H1 (cell line): ENCODE results near the gene FSTL4. TPM values are rescaled to one million over a fixed set of nuclear protein-coding genes. Genes with fewer than 3 reads are reported as not detected.

Experiments used
- CTCF ChIA-PET: fragments of 300-600 bp; sonication (Branson Sonifier 250); formaldehyde crosslinking; loops from one replicate; lab custom pipeline; 2021; ENCODE audit not compliant: partially characterized antibody; lab: Charles Lee
- POLR2A ChIA-PET: fragments of 300-600 bp; sonication (Branson Sonifier 250); formaldehyde crosslinking; loops from one replicate; lab custom pipeline; 2021; ENCODE audit warnings: inconsistent platforms; ENCODE audit not compliant: partially characterized antibody; lab: Charles Lee
- DNase-seq, 2 experiments: peaks; one replicate each; pipeline versions ENCODE4 v3.0.0 to v3.0.0-alpha.2; 2010 to 2022; ENCODE audit warnings: low spot score in 2 of 2, low read depth in 1 of 2, mixed read lengths in 1 of 2
- FAIRE-seq: peaks from 2 replicates; lab custom pipeline; 2011; peaks lifted over from hg19 to GRCh38; lab: Jason Lieb, UNC
- H2AFZ ChIP-seq: 2 replicates; pipeline ENCODE4 v1.8.1; 2012; ENCODE audit warnings: low read length, inconsistent platforms
- H2AK5ac ChIP-seq: 2 replicates; pipeline ENCODE4 v1.6.1; 2013; ENCODE audit warnings: low read depth, low read length
- H2BK120ac ChIP-seq: replicated peaks from 2 replicates; pipeline ENCODE3; 2013; ENCODE audit warnings: low read depth, low read length, inconsistent platforms
- H2BK12ac ChIP-seq: 2 replicates; pipeline ENCODE4 v1.6.1; 2013; ENCODE audit warnings: low read depth, low read length
- H2BK15ac ChIP-seq: 2 replicates; pipeline ENCODE4 v1.6.1; 2013; ENCODE audit warnings: low read length
- H2BK20ac ChIP-seq: 2 replicates; pipeline ENCODE4 v1.6.1; 2013; ENCODE audit warnings: low read length
- H2BK5ac ChIP-seq: 2 replicates; pipeline ENCODE4 v1.6.1; 2013; ENCODE audit warnings: low read depth, low read length
- H3K14ac ChIP-seq: 2 replicates; pipeline ENCODE4 v1.6.1; 2013; ENCODE audit warnings: inconsistent platforms; ENCODE audit not compliant: insufficient read length
- H3K18ac ChIP-seq: 2 replicates; pipeline ENCODE4 v1.6.1; 2013; ENCODE audit warnings: low read length; ENCODE audit errors: extremely low read depth
- H3K23ac ChIP-seq: 2 replicates; pipeline ENCODE4 v1.6.1; 2013; ENCODE audit warnings: inconsistent platforms; ENCODE audit not compliant: insufficient read length
- H3K23me2 ChIP-seq: 2 replicates; pipeline ENCODE4 v1.6.1; 2013; ENCODE audit warnings: low read depth, low read length
- H3K27ac ChIP-seq: 2 replicates; pipeline ENCODE4 v1.6.1; 2011; ENCODE audit warnings: low read depth, low read length, inconsistent platforms
- H3K27me3 ChIP-seq, 4 experiments: replicated peaks in 1 of 4; 1 replicate in 1 of 4; 2 replicates in 3 of 4; pipeline versions ENCODE4 v1.6.1 to v1.8.1; 2011 to 2013; ENCODE audit warnings: low read length in 3 of 4, mild to moderate bottlenecking in 3 of 4, inconsistent platforms in 2 of 4, mixed read lengths in 2 of 4, moderate library complexity in 1 of 4; ENCODE audit not compliant: control insufficient read depth in 3 of 4, insufficient read depth in 3 of 4; ENCODE audit errors: extremely low read depth in 1 of 4
- H3K36me3 ChIP-seq, 4 experiments: 2 replicates each; pipeline versions ENCODE4 v1.6.1 to v1.8.1; 2011 to 2013; ENCODE audit warnings: mild to moderate bottlenecking in 4 of 4, low read length in 3 of 4, moderate library complexity in 2 of 4, control low read depth in 1 of 4, inconsistent platforms in 1 of 4; ENCODE audit not compliant: insufficient read depth in 4 of 4, control insufficient read depth in 2 of 4
- H3K4ac ChIP-seq: replicated peaks from 2 replicates; pipeline ENCODE3; 2013; ENCODE audit warnings: low read length, low read depth, mixed read lengths, inconsistent platforms; ENCODE audit not compliant: insufficient read length
- H3K4me1 ChIP-seq, 4 experiments: replicated peaks in 1 of 4; 1 replicate in 1 of 4; 2 replicates in 3 of 4; pipeline versions ENCODE4 v1.6.1 to v1.8.1; 2011 to 2013; ENCODE audit warnings: low read length in 3 of 4, inconsistent platforms in 2 of 4, mixed read lengths in 1 of 4; ENCODE audit not compliant: insufficient read depth in 4 of 4, control insufficient read depth in 3 of 4
- H3K4me2 ChIP-seq, 2 experiments: 2 replicates each; pipeline versions ENCODE4 v1.6.1 to v1.8.1; 2011 to 2013; ENCODE audit warnings: low read depth in 2 of 2, low read length in 2 of 2, control low read depth in 1 of 2, inconsistent platforms in 1 of 2, mild to moderate bottlenecking in 1 of 2; ENCODE audit not compliant: insufficient read depth in 1 of 2
- H3K4me3 ChIP-seq, 4 experiments: fragments of 200-600, 300-600 bp in 1 of 4; sonication (generic), shearing (Covaris generic), sonication (Bioruptor Twin) in 1 of 4; 2 replicates each; pipeline versions ENCODE4 v1.5.1 to v1.8.1; 2011 to 2016; ENCODE audit warnings: low read length in 4 of 4, low read depth in 3 of 4, control low read depth in 2 of 4, inconsistent platforms in 2 of 4, mild to moderate bottlenecking in 2 of 4, mixed read lengths in 1 of 4, moderate library complexity in 1 of 4; ENCODE audit not compliant: insufficient read depth in 2 of 4; ENCODE audit errors: extremely low read depth in 1 of 4
- H3K56ac ChIP-seq: replicated peaks from 2 replicates; pipeline ENCODE3; 2013; ENCODE audit warnings: low read depth, mild to moderate bottlenecking, mixed read lengths, low read length, inconsistent platforms; ENCODE audit not compliant: insufficient read length
- H3K79me1 ChIP-seq: 2 replicates; pipeline ENCODE4 v1.6.1; 2013; ENCODE audit warnings: low read depth, low read length, control low read depth
- H3K79me2 ChIP-seq, 2 experiments: 2 replicates each; pipeline versions ENCODE4 v1.6.1 to v1.8.1; 2012 to 2013; ENCODE audit warnings: low read length in 2 of 2, mild to moderate bottlenecking in 2 of 2, inconsistent platforms in 1 of 2; ENCODE audit not compliant: insufficient read depth in 2 of 2, control insufficient read depth in 1 of 2
- H3K9ac ChIP-seq, 4 experiments: replicated peaks in 1 of 4; 1 replicate in 1 of 4; 2 replicates in 3 of 4; pipeline versions ENCODE4 v1.6.1 to v1.8.1; 2011 to 2013; ENCODE audit warnings: low read depth in 3 of 4, low read length in 3 of 4, control low read depth in 2 of 4, mild to moderate bottlenecking in 2 of 4, moderate library complexity in 2 of 4, inconsistent platforms in 1 of 4; ENCODE audit errors: extremely low read depth in 1 of 4
- H3K9me3 ChIP-seq, 2 experiments: 2 replicates each; pipeline versions ENCODE4 v1.6.1 to v1.8.1; 2012 to 2013; ENCODE audit warnings: mild to moderate bottlenecking in 2 of 2, moderate library complexity in 2 of 2, control low read depth in 1 of 2, inconsistent platforms in 1 of 2, low read depth in 1 of 2, low read length in 1 of 2, mixed read lengths in 1 of 2; ENCODE audit not compliant: insufficient read depth in 2 of 2
- H4K20me1 ChIP-seq, 2 experiments: replicated peaks in 1 of 2; 2 replicates each; pipeline versions ENCODE3 to v1.8.1; 2011 to 2013; ENCODE audit warnings: inconsistent platforms in 2 of 2, low read length in 2 of 2, mild to moderate bottlenecking in 1 of 2; ENCODE audit not compliant: insufficient read depth in 2 of 2, control insufficient read depth in 1 of 2
- H4K5ac ChIP-seq: 2 replicates; pipeline ENCODE4 v1.6.1; 2013; ENCODE audit warnings: low read length, low read depth, mixed read lengths, inconsistent platforms; ENCODE audit not compliant: insufficient read length
- H4K8ac ChIP-seq: 2 replicates; pipeline ENCODE4 v1.8.0; 2013; ENCODE audit warnings: mild to moderate bottlenecking, moderate library complexity, low read length, inconsistent platforms; ENCODE audit not compliant: insufficient read depth; ENCODE audit errors: extremely low read depth
- H4K91ac ChIP-seq: replicated peaks from 2 replicates; pipeline ENCODE3; 2013; ENCODE audit warnings: low read length, mixed read lengths, inconsistent platforms; ENCODE audit not compliant: insufficient read length
- ATF3 ChIP-seq: IDR thresholded peaks from 2 replicates; pipeline ENCODE4 v1.6.1; 2011; ENCODE audit warnings: low read depth, mild to moderate bottlenecking, low read length; ENCODE audit not compliant: insufficient read depth
- CREB1 ChIP-seq: IDR thresholded peaks from 2 replicates; pipeline ENCODE4 v1.6.1; 2012; ENCODE audit warnings: inconsistent platforms
- EZH2 ChIP-seq: fragments of 200-600 bp; sonication (generic); IDR thresholded peaks from 2 replicates; pipeline ENCODE4 v1.7.1; 2012; ENCODE audit warnings: low read depth, mild to moderate bottlenecking, moderate library complexity, low read length, inconsistent platforms; ENCODE audit not compliant: severe bottlenecking
- GTF2F1 ChIP-seq: IDR thresholded peaks from 2 replicates; pipeline ENCODE4 v1.6.1; 2012; ENCODE audit warnings: low read depth, low read length, improper control_type of control experiment, borderline replicate concordance
- JUN ChIP-seq: IDR thresholded peaks from 2 replicates; pipeline ENCODE4 v1.6.1; 2011; ENCODE audit warnings: low read depth, mild to moderate bottlenecking, improper control_type of control experiment, low read length
- KDM5A ChIP-seq: fragments of 200-600 bp; IDR thresholded peaks from 2 replicates; pipeline ENCODE4 v1.7.1; 2012; ENCODE audit warnings: mild to moderate bottlenecking, low read length, inconsistent platforms, mixed read lengths
- MAFK ChIP-seq: IDR thresholded peaks from 2 replicates; pipeline ENCODE4 v1.6.1; 2012; ENCODE audit warnings: low read depth, mild to moderate bottlenecking, improper control_type of control experiment, low read length
- NRF1 ChIP-seq: IDR thresholded peaks from 2 replicates; pipeline ENCODE4 v1.6.1; 2011; ENCODE audit warnings: mild to moderate bottlenecking, low read depth, low read length, improper control_type of control experiment
- POLR2AphosphoS5 ChIP-seq: IDR thresholded peaks from 2 replicates; pipeline ENCODE4 v1.6.1; 2011; ENCODE audit warnings: low read depth, low read length
- RXRA ChIP-seq: IDR thresholded peaks from 2 replicates; pipeline ENCODE4 v1.6.1; 2011; ENCODE audit warnings: low read depth, mild to moderate bottlenecking, low read length, moderate library complexity; ENCODE audit not compliant: insufficient read depth
- TAF7 ChIP-seq: optimal IDR thresholded peaks from 2 replicates; pipeline ENCODE3; 2011; ENCODE audit warnings: low read depth, mild to moderate bottlenecking, inconsistent platforms, low read length, moderate library complexity, borderline replicate concordance
- USF2 ChIP-seq: IDR thresholded peaks from 2 replicates; pipeline ENCODE4 v1.6.1; 2011; ENCODE audit warnings: low read length, improper control_type of control experiment
- WGBS, 2 experiments: shearing (Covaris generic) in 1 of 2; methylation state at CpG; one replicate each; pipeline versions ENCODE4 v1.1.6 to v1.1.7; 2013 to 2015; ENCODE audit warnings: low lambda C conversion rate in 2 of 2, mixed read lengths in 2 of 2, inconsistent platforms in 1 of 2, low coverage in 1 of 2, missing lambda C conversion rate in 1 of 2; ENCODE audit not compliant: insufficient replicate concordance in 2 of 2, insufficient coverage in 1 of 2, insufficient read length in 1 of 2; ENCODE audit errors: extremely low coverage in 1 of 2, missing lambda C conversion rate in 1 of 2; 5-methylcytosine and 5-hydroxymethylcytosine counted together
- polyA plus RNA-seq, 7 experiments: library from polyadenylated mRNA; depleted of rRNA in 3 of 7; stranded (reverse) in 5 of 7; unstranded in 2 of 7; fragments of >200 nt in 5 of 7; fragments of 200-250 nt in 2 of 7; gene quantifications; 1 replicate in 5 of 7; 2 replicates in 1 of 7; 4 replicates in 1 of 7; pipeline versions ENCODE4 v1.2.1 to v1.2.3, GENCODE V29; 2011 to 2013; ENCODE audit warnings: missing spikeins in 2 of 7, mixed read lengths in 2 of 7
- total RNA-seq: library from RNA; stranded (reverse); fragmentation: NEBNext Ultra II Directional; extraction: Animal tissue kit (Norgen Biotek cat#: 25700); gene quantifications from 2 replicates; pipeline ENCODE4 v1.2.1, GENCODE V29; 2021

Gene FSTL4
- total and polyA plus RNA-seq, 2 of the 8 experiments (the other 6 are each of a cell fraction or from before 2014, with no cell fraction given), result 3.1 to 4.1 TPM

- Histone ChIP-seq H2BK5ac (no peak overlapping the region), H3K56ac (no peak overlapping the region), H3K79me1 (no peaks in the 10 kb centered on the region), H4K8ac (no peak overlapping the region), H3K18ac (no peak overlapping the region), H4K5ac (no peak overlapping the region), H3K14ac (no peak overlapping the region), H2BK20ac (no peak overlapping the region), H4K91ac (no peak overlapping the region), H4K20me1 (no peaks in the 10 kb centered on the region), H2BK15ac (no peak overlapping the region), H3K23ac (no peak overlapping the region), H2BK120ac (no peak overlapping the region), H3K9ac (no peak overlapping the region), H3K9me3 (peaks cover 0 to 3% of the 10 kb centered on the region in 2 experiments; a peak in 1 of 4 replicates), H3K79me2 (no peaks in the 10 kb centered on the region), H2AFZ (no peak overlapping the region), H3K4me1 (peaks cover 0 to 2% (median under 1%) of the 10 kb centered on the region in 4 experiments; a peak in 2 of 7 replicates), H3K4ac (no peak overlapping the region), H2BK12ac (no peak overlapping the region)
- 65% methylated on average over 3 of the region's 3 CpGs; no CpG with 5 or more reads in 1 of the 2 experiments for WGBS, 2 experiments
- no peak for FAIRE-seq
- CTCF ChIA-PET, result interaction anchor here (0.6 to 1.5 kb wide), 9 partner anchors 8 to 326 kb away, joined by 3 to 7 read pairs (median 3); no protein-coding TSS in a partner anchor
- POLR2A ChIA-PET, result no interaction called here
- TF ChIP-seq CREB1, result no peak
- TF ChIP-seq NRF1, result no peak
- no peak for TF ChIP-seq TAF7
- no peak for TF ChIP-seq POLR2AphosphoS5
- TF ChIP-seq GTF2F1, result no peak
- no peak for TF ChIP-seq KDM5A
- no peak for TF ChIP-seq MAFK
- no peak for TF ChIP-seq ATF3
- no peak for TF ChIP-seq EZH2
- TF ChIP-seq RXRA, result no peak
- no peak for TF ChIP-seq USF2
- TF ChIP-seq JUN, result no peak
- TF ChIP-seq, all 59 proteins: peak for 0
- DNase-seq, result no peak
- no peak overlapping the region for H3K27ac ChIP-seq
- no peak overlapping the region for H3K4me3 ChIP-seq
- H3K4me2 ChIP-seq, result no peak overlapping the region
- no peaks in the 10 kb centered on the region for H3K23me2 ChIP-seq
- H2AK5ac ChIP-seq, result no peak overlapping the region
- no peaks in the 10 kb centered on the region; a peak in 1 of 8 replicates for H3K36me3 ChIP-seq
- H3K27me3 ChIP-seq, result no peaks in the 10 kb centered on the region
These were observed 68.0 kb downstream of the FSTL4 start for GRCh38 chr5:133544346-133544745.
